Left hindlimb (tissue), 1 donor: ENCODE data around the gene LYG1.
"Not testable (repeated sequence)": the region's sequence is repeated elsewhere in the genome, so short reads cannot be mapped to it uniquely, and the experiment has no call there.

Experiments
- DNase-seq: peaks from one replicate; pipeline ENCODE4 v3.0.0-alpha.2; 2018

The LYG1 gene

GRCh38 chr2:99301097-99301496 lies at the start of gene LYG1:
LYG1 (minus strand) TSS chr2:99301197; CDS start chr2:99295670, 5,527 bp downstream.
- not testable (repeated sequence) for DNase-seq

- no peak for DNase-seq
Observed at GRCh38 chr2:99350194-99350593, 49.2 kb upstream of the LYG1 start.

- no peak for DNase-seq
Observed at GRCh38 chr2:99348173-99348572, 47.2 kb upstream of the LYG1 start.

GRCh38 chr2:99346218-99346617 lies 45.2 kb upstream of the LYG1 start:
- DNase-seq, result no peak

- not testable (repeated sequence) for DNase-seq
Observed at GRCh38 chr2:99345446-99345845, 44.4 kb upstream of the LYG1 start.

GRCh38 chr2:99342536-99342935 lies 41.5 kb upstream of the LYG1 start:
- no peak for DNase-seq

GRCh38 chr2:99340669-99341236 lies 39.8 kb upstream of the LYG1 start:
- no peak for DNase-seq

GRCh38 chr2:99338029-99338585 lies 37.1 kb upstream of the LYG1 start:
- DNase-seq, result no peak

- DNase-seq, result peak; percentile 96
Observed at GRCh38 chr2:99337113-99338028, 36.4 kb upstream of the LYG1 start, which contains the start of gene EIF5B. EIF5B (plus strand) TSS chr2:99337389; CDS start chr2:99337555, 166 bp downstream.

GRCh38 chr2:99336804-99337112 lies 35.8 kb upstream of the LYG1 start:
- no peak for DNase-seq

- DNase-seq, result peak; percentile 99
Observed at GRCh38 chr2:99335911-99336803, 35.2 kb upstream of the LYG1 start, which contains the start of gene TXNDC9. TXNDC9 (minus strand) TSS chr2:99336333; CDS start chr2:99333210, 3,123 bp downstream.

- no peak for DNase-seq
Observed at GRCh38 chr2:99325384-99325783, 24.4 kb upstream of the LYG1 start.

- not testable (repeated sequence) for DNase-seq
Observed at GRCh38 chr2:99317873-99318200, 16.8 kb upstream of the LYG1 start.

- no peak for DNase-seq
Observed at GRCh38 chr2:99317161-99317872, 16.3 kb upstream of the LYG1 start.

GRCh38 chr2:99299580-99299979 lies 1.4 kb downstream of the LYG1 start:
- no peak for DNase-seq

GRCh38 chr2:99297994-99298393 lies 3.0 kb downstream of the LYG1 start:
- DNase-seq, result no peak

- DNase-seq, result no peak
Observed at GRCh38 chr2:99285526-99285925, 15.5 kb downstream of the LYG1 start.

GRCh38 chr2:99279969-99280695 lies 20.9 kb downstream of the LYG1 start:
- DNase-seq, result no peak

- no peak for DNase-seq
Observed at GRCh38 chr2:99278793-99279291, 22.2 kb downstream of the LYG1 start.

GRCh38 chr2:99278195-99278765 lies 22.7 kb downstream of the LYG1 start:
- DNase-seq, result not testable (repeated sequence)

- DNase-seq, result no peak
Observed at GRCh38 chr2:99275882-99276281, 25.1 kb downstream of the LYG1 start.
